ENCODE measurements around the gene SLC35D2.
"Not testable (repeated sequence)": the region's sequence is repeated elsewhere in the genome, so short reads cannot be mapped to it uniquely, and the experiment has no call there.

Gene SLC35D2

GRCh38 chr9:96350866-96351265, 32.6 kb downstream of the SLC35D2 start:
- no peak for DNase-seq

GRCh38 chr9:96348261-96348660, 35.2 kb downstream of the SLC35D2 start:
- DNase-seq: no peak

- DNase-seq: no peak
Measured at GRCh38 chr9:96345551-96345950, 38.0 kb downstream of the SLC35D2 start.

GRCh38 chr9:96344458-96345180, 38.9 kb downstream of the SLC35D2 start:
- no peak for DNase-seq

- DNase-seq: no peak
Measured at GRCh38 chr9:96343515-96344360, 39.8 kb downstream of the SLC35D2 start.

- no peak for DNase-seq
Measured at GRCh38 chr9:96342571-96343245, 40.8 kb downstream of the SLC35D2 start.

GRCh38 chr9:96340707-96341106, 42.8 kb downstream of the SLC35D2 start:
- no peak for DNase-seq

- no peak for DNase-seq
Measured at GRCh38 chr9:96338299-96338698, 45.2 kb downstream of the SLC35D2 start.

GRCh38 chr9:96333958-96334357, 49.6 kb downstream of the SLC35D2 start:
- DNase-seq: no peak

GRCh38 chr9:96331236-96331947, 52.1 kb downstream of the SLC35D2 start:
- DNase-seq: no peak

GRCh38 chr9:96327694-96328352, 55.7 kb downstream of the SLC35D2 start:
- DNase-seq: peak; percentile 28 to 53

- no peak for DNase-seq
Measured at GRCh38 chr9:96323169-96323568, 60.3 kb downstream of the SLC35D2 start.

GRCh38 chr9:96322736-96323135, 60.8 kb downstream of the SLC35D2 start:
- not testable (repeated sequence) for DNase-seq

GRCh38 chr9:96322210-96322609, 61.3 kb downstream of the SLC35D2 start:
- DNase-seq: not testable (repeated sequence)

- DNase-seq: no peak
Measured at GRCh38 chr9:96321515-96321914, 62.0 kb downstream of the SLC35D2 start.

- DNase-seq: no peak
Measured at GRCh38 chr9:96320749-96321280, 62.7 kb downstream of the SLC35D2 start.

- no peak for DNase-seq
Measured at GRCh38 chr9:96318921-96319565, 64.5 kb downstream of the SLC35D2 start.

GRCh38 chr9:96317335-96317980, 66.1 kb downstream of the SLC35D2 start:
- peak; percentile 45 to 66 for DNase-seq

GRCh38 chr9:96309850-96310249, 73.7 kb downstream of the SLC35D2 start:
- no peak for DNase-seq

GRCh38 chr9:96306958-96307357, 76.6 kb downstream of the SLC35D2 start:
- DNase-seq: not testable (repeated sequence)

GRCh38 chr9:96305171-96305570, 78.3 kb downstream of the SLC35D2 start:
- no peak for DNase-seq
